Left renal cortex interstitium (tissue), 4 donors: ENCODE data around the gene HSFX3. TPM values are rescaled to one million over a fixed set of nuclear protein-coding genes. Genes with fewer than 3 reads are reported as not detected.
"Not testable (repeated sequence)": the region's sequence is repeated elsewhere in the genome, so short reads cannot be mapped to it uniquely, and the experiment has no call there.

Experiments
- DNase-seq, 4 donors: peaks; one replicate each; pipeline ENCODE4 v3.0.0-alpha.2; 2013; ENCODE audit warnings: low read depth in 4 of 4, low spot score in 2 of 4, missing footprints in 1 of 4
- polyA plus RNA-seq, 4 donors: library from polyadenylated mRNA; unstranded; fragments of 120-200 nt; gene quantifications; one replicate each; pipeline ENCODE4 v1.2.1, GENCODE V29; 2013; ENCODE audit not compliant: insufficient read length in 4 of 4

HSFX3 gene
- polyA plus RNA-seq, 4 donors: 0.13 TPM; not detected in 3

GRCh38 chrX:149545545-149546543 is 3.9 kb downstream of the HSFX3 start:
- DNase-seq: not testable (repeated sequence)

- DNase-seq: no peak
Observed at GRCh38 chrX:149541521-149542047, 8.1 kb downstream of the HSFX3 start.

- peak; percentile 70 to 80 (median 74) for DNase-seq
Observed at GRCh38 chrX:149540621-149541520, 8.9 kb downstream of the HSFX3 start, which contains the start of gene EOLA1. Gene EOLA1 (plus strand): TSS chrX:149541012. CDS start chrX:149545631, 4,619 bp downstream.

GRCh38 chrX:149540131-149540620 is 9.5 kb downstream of the HSFX3 start:
- peak; percentile 55 to 75 (median 62) for DNase-seq

- DNase-seq: peak; percentile 52 to 80 (median 66)
Observed at GRCh38 chrX:149539283-149540130, 10.2 kb downstream of the HSFX3 start.

GRCh38 chrX:149537474-149537873 is 12.2 kb downstream of the HSFX3 start:
- not testable (repeated sequence) for DNase-seq

- DNase-seq: not testable (repeated sequence)
Observed at GRCh38 chrX:149534926-149535602, 14.7 kb downstream of the HSFX3 start.

GRCh38 chrX:149533999-149534398 is 15.7 kb downstream of the HSFX3 start:
- not testable (repeated sequence) for DNase-seq

- not testable (repeated sequence) for DNase-seq
Observed at GRCh38 chrX:149532868-149533267, 16.9 kb downstream of the HSFX3 start.

- DNase-seq: no peak
Observed at GRCh38 chrX:149531599-149531998, 18.1 kb downstream of the HSFX3 start.

- no peak for DNase-seq
Observed at GRCh38 chrX:149528381-149528780, 21.3 kb downstream of the HSFX3 start.

GRCh38 chrX:149527705-149528104 is 22.0 kb downstream of the HSFX3 start:
- no peak for DNase-seq

- DNase-seq: not testable (repeated sequence)
Observed at GRCh38 chrX:149526318-149527033, 23.2 kb downstream of the HSFX3 start.

- DNase-seq: not testable (repeated sequence)
Observed at GRCh38 chrX:149525903-149526302, 23.8 kb downstream of the HSFX3 start.

GRCh38 chrX:149525389-149525788 is 24.3 kb downstream of the HSFX3 start:
- not testable (repeated sequence) for DNase-seq

- no peak for DNase-seq
Observed at GRCh38 chrX:149522916-149523315, 26.8 kb downstream of the HSFX3 start.

- no peak for DNase-seq
Observed at GRCh38 chrX:149521438-149521837, 28.3 kb downstream of the HSFX3 start.

GRCh38 chrX:149520636-149521277 is 29.0 kb downstream of the HSFX3 start:
- not testable (repeated sequence) for DNase-seq
